GM19023 (cell line): Measurements from ENCODE around the gene CALM3.

ENCODE experiments used
- ATAC-seq: cut with Tn5 transposase; IDR thresholded peaks from one replicate; pipeline ENCODE4 v1.9.1; 2021; ENCODE audit warnings: mild to moderate bottlenecking, moderate library complexity; ENCODE audit not compliant: unreplicated experiment

The CALM3 gene

GRCh38 chr19:46599716-46600373 lies 1.3 kb upstream of the CALM3 start:
- ATAC-seq: no peak

- ATAC-seq: peak; percentile 77
These were observed 479 bp upstream of the CALM3 start for GRCh38 chr19:46600384-46601317.

DNA sequence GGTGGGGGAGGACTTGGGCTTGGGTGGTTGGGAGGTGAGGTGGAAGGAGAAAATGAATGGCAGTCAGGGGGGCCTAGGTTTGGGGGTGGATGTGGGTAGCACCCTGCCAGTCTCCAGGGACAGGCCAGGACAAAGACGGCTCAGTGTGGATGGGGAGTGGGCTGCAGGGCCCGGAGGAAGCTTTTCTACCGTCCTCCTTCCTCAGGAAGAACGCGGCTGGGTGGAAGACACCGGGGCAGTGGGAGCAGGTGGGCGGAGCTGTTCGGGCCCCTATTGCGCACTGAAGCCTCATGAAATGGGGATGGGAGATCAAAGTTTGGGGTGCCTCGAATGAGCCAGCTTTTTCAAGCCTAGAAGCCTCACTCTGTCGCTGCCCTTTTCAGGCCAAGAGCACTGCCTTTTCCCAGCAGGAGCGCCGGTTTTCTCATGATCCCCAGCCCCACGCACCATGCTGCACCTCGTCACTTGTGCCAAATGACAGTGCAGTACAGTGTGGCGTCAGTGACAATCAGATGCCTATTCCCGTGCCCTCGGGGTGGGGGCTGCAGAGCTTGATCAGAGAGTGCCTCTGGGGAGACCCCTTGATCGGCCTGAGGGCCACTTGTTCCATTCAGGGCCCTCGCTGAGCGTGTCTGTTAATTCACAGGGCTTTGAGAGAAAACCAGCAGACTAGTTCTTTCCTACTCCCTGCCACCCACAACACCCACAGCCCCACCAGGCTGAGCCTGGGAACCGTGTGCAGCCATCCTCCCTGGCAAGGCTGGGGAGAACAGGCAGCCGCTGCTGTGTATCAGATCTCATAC lies 1.5 kb downstream of the CALM3 start:
- ATAC-seq: no peak

DNA sequence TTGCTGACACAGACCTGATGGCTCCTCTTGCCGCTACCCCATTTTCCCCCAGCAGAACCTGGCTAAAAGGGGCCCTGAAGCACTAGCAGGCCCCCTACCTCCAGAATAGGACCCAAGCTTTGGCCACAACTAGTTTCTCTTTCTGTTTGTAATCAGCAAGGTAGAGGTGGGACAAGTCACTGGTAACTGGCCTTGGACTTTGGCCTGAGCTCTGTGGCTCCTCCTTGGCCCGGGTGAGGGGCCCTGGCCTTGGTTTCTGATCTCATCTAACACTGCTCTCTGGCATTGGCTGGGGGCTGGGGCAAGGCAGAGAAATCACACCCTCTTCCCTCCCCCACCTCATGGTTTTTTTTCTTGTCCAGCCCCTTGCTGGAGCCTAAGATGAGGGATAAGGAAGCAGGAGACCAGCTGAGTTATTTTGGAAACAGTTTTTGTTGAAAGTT lies 2.1 kb downstream of the CALM3 start:
- ATAC-seq: no peak

DNA sequence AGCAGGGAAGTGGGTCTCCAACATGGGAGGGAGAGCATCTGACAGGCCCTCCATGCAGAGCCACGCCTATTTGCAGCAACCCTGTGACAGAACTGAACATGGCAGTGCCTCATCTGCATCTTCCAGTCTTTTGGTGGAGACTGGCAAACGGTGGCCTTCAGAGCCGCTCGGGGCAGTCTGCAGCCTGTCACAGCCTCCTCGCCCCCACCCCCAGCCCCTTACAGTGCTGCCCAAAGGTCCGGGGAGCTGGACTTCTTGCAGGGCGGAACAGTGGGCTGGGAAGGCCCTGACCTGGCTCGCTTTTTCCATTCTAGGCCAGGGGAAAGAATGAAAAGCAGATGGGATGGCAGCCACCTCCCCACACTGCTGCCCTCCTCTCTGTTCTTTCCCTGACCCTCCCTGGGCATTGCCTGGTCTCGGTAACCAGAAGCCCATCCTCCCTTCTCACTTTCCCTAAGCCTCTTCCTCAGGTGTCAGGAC lies 2.7 kb downstream of the CALM3 start:
- no peak for ATAC-seq

- ATAC-seq: no peak
These were observed 3.7 kb downstream of the CALM3 start for GRCh38 chr19:46604781-46605355.

DNA sequence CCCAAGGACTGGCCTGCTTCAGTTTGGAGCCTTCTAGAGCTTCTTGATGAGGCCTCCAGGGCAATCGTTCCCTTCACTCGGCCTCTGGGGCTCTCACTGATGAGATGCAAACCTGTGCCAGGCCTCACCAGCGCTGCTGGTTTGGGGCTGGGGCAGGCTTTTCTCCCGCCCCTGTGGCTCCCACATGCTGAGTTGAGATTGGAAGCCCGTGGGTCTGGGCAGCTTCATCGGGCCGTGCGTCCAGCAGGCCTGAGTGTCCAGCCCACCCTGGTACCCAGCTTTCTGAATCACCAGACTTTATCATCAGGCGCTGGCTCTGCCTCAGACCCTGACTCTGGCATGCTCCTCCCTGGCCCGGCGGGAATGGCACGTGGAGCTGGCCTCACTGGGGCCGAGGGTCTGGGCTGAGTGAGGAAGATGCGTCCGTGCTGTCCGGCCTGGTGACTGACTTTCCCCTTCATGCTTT lies 4.3 kb downstream of the CALM3 start:
- no peak for ATAC-seq

- ATAC-seq: no peak
These were observed 4.9 kb downstream of the CALM3 start for GRCh38 chr19:46606019-46606418.

DNA sequence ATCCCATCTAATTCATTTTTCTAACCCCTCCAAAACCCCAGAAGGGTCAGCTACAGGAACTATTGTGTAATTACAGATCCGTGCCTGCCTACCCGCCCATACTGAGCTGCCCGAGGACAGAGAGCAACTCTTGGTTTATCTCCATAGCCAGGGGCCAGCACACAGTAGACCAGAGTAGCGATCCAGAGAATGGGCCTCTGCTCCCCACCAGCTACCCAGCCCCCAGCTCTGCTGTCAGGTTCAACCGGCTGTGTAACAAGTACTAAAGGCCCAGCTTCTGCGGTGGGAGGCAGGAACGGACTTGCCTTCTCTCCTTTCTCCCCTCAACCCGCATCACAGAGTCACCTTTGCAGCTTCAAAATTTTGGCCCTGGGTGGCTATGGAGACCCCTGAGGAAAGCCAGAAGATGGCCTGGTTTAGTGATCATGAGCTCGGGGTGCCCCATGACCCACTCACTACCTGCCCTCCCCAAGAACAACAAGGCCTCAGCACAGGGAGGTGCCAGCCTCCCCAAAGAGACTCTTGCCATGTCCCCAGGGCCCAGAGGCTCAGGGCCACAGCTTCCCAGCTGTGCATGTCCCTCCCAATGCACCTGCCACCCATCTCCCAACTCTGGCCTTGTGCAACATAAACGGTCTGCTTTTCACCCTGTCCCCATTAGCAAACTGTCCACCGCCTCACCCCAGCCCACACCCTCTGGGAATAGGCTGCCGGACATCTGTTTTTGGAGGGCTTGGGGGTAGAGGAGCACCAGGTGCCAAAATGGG lies 5.7 kb downstream of the CALM3 start:
- no peak for ATAC-seq

DNA sequence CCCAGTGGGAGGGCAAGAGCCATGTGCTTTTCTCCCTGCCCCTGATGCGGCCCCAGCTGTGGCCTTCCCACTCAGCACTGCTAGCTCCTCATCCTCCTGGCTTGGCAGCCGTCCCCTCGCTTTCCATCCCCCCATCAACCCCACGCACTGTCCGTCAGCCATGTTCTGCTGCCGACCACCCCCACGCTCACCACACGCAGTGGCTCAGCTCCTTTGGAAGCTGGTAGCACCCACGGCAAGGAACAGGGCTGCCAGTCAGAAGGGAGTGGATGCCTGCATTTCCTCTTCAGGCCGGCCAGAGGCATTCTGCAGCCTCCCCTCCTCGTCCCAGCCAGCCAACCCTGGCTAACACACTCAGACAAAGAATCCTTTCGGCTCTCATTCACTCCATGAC lies 6.3 kb downstream of the CALM3 start:
- ATAC-seq: no peak

- ATAC-seq: no peak
These were observed 7.0 kb downstream of the CALM3 start for GRCh38 chr19:46608178-46608577.

- ATAC-seq: no peak
These were observed 7.6 kb downstream of the CALM3 start for GRCh38 chr19:46608581-46609345.

DNA sequence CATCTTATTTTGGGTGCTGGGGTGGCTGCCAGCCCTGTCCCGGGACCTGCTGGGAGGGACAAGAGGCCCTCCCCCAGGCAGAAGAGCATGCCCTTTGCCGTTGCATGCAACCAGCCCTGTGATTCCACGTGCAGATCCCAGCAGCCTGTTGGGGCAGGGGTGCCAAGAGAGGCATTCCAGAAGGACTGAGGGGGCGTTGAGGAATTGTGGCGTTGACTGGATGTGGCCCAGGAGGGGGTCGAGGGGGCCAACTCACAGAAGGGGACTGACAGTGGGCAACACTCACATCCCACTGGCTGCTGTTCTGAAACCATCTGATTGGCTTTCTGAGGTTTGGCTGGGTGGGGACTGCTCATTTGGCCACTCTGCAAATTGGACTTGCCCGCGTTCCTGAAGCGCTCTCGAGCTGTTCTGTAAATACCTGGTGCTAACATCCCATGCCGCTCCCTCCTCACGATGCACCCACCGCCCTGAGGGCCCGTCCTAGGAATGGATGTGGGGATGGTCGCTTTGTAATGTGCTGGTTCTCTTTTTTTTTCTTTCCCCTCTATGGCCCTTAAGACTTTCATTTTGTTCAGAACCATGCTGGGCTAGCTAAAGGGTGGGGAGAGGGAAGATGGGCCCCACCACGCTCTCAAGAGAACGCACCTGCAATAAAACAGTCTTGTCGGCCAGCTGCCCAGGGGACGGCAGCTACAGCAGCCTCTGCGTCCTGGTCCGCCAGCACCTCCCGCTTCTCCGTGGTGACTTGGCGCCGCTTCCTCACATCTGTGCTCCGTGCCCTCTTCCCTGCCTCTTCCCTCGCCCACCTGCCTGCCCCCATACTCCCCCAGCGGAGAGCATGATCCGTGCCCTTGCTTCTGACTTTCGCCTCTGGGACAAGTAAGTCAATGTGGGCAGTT lies 8.6 kb downstream of the CALM3 start:
- ATAC-seq: no peak

GRCh38 chr19:46610413-46610775 lies 9.3 kb downstream of the CALM3 start:
- no peak for ATAC-seq

DNA sequence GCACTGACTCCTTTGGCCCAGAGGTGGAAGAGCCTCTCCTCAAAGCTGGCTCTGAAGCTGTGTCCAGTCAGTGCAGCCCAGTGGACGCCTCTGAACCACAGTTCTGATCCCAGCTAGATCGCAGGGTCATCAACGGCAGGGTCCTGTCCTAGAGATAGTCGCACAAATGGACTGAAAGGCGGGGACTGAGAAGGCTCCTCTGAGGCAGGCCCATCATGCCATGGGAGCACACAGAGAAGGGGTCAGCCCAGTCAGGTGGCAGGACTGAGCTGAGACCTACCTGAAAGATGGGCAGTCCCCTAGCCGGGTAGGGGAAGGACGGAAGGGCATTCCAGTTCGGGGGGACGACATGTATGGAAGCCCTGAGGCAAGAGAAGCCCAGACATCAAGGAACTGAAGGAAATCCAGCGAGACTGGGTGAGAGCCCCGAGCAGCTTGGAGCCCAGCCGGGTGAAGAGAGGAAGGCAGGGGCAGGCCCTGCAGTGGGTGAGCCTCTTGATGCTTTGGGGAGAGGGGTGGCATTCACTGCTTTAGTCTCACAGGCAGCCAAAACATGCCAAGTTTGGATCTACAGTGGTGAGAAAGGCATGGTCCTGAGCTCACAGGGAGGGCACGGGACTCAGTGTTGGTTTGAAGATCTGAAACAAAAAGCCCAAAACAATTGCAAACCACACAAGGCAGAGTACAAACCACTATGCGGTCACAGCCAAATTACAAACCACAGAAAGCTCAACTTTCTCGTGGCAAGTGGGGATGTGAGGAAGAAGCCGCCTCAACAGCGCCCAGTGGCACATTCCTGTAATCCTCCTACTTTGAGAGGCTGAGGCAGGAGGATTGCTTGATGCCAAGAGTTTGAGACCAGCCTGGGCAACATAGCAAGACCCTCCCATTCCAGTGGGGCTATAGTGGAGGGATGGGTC lies 10.0 kb downstream of the CALM3 start:
- ATAC-seq: no peak

DNA sequence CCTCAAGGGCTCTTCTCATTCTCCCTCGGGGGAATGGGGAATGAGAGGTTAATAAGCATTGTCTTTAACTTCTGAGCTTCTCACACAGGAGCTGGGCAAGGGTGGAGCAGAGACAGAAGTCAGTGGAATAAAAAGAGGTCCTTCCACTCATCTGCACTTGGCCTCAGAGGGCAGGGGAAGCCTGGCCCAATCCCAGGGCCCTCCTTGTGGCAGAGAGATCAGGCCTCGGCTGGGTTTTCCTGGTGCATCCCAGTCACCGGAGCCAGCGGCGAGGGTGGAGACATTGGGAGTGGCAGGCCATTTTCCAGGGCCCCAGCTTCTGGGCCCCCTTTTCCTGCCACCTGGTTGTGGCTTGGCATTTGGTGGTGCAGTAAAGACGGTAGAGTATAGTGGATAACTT lies 10.6 kb downstream of the CALM3 start:
- no peak for ATAC-seq

GRCh38 chr19:46613525-46613924 lies 12.4 kb downstream of the CALM3 start:
- no peak for ATAC-seq
